NT2/D1 (cell line): ENCODE measurements around the gene OR2T1.

Source experiments
- YY1 ChIP-seq: IDR thresholded peaks from 2 replicates; pipeline ENCODE4 v1.6.1; 2011; ENCODE audit not compliant: insufficient read length, insufficient read depth
- ZNF274 ChIP-seq: IDR thresholded peaks from 2 replicates; pipeline ENCODE4 v1.6.1; 2011; ENCODE audit warnings: mild to moderate bottlenecking, low read depth, low read length

- TF ChIP-seq YY1 (no peak), ZNF274 (no peak)
Measured at GRCh38 chr1:248375446-248375845, 27.4 kb upstream of the OR2T1 start, which contains the start of gene OR2T6.
